Naive thymus-derived CD4-positive, alpha-beta T cell (primary cell): Measurements from ENCODE around the gene TULP1. TPM values are rescaled to one million over a fixed set of nuclear protein-coding genes. Genes with fewer than 3 reads are reported as not detected.
"Not testable (repeated sequence)": the region's sequence is repeated elsewhere in the genome, so short reads cannot be mapped to it uniquely, and the experiment has no call there.

Experiments used
- ATAC-seq: fragments of 150-1000 bp; cut with Tn5 transposase; 2 replicates; pipeline ENCODE4 v1.10.0; 2021; ENCODE audit warnings: mild to moderate bottlenecking, moderate library complexity
- CTCF ChIA-PET: fragments of 350-600 bp; sonication (Branson Sonifier 250); formaldehyde crosslinking; loops from one replicate; lab custom pipeline; 2021; ENCODE audit warnings: antibody characterized with exemption; lab: Charles Lee
- POLR2A ChIA-PET: fragments of 350-600 bp; sonication (Branson Sonifier 250); formaldehyde crosslinking; loops from one replicate; lab custom pipeline; 2021; ENCODE audit warnings: antibody characterized with exemption, inconsistent platforms; lab: Charles Lee
- DNase-seq, 9 donors: peaks; one replicate each; pipeline versions ENCODE4 v3.0.0 to v3.0.0-alpha.2; 2020 to 2022; ENCODE audit warnings: mixed read lengths in 1 of 9
- H3K27ac ChIP-seq: one replicate; pipeline ENCODE4 v1.7.0; 2013; ENCODE audit warnings: mild to moderate bottlenecking, low read depth, low read length, moderate library complexity
- H3K27me3 ChIP-seq, 2 donors: one replicate each; pipeline ENCODE4 v1.7.0; 2013; ENCODE audit warnings: low read length in 2 of 2, mild to moderate bottlenecking in 2 of 2, moderate library complexity in 2 of 2; ENCODE audit not compliant: control insufficient read depth in 2 of 2, insufficient read depth in 2 of 2
- H3K36me3 ChIP-seq, 3 experiments: 1 replicate in 2 of 3; 2 replicates in 1 of 3; pipeline ENCODE4 v1.7.0; 2013; ENCODE audit warnings: low read length in 3 of 3, mild to moderate bottlenecking in 3 of 3, moderate library complexity in 1 of 3; ENCODE audit not compliant: insufficient read depth in 3 of 3, control insufficient read depth in 2 of 3
- H3K4me1 ChIP-seq, 2 donors: one replicate each; pipeline ENCODE4 v1.7.0; 2013; ENCODE audit warnings: low read length in 2 of 2, mild to moderate bottlenecking in 2 of 2, moderate library complexity in 1 of 2; ENCODE audit not compliant: control insufficient read depth in 2 of 2, insufficient read depth in 2 of 2
- H3K4me3 ChIP-seq: 2 replicates; pipeline ENCODE4 v1.7.0; 2013; ENCODE audit warnings: mild to moderate bottlenecking, low read length
- H3K9me3 ChIP-seq, 3 experiments: 1 replicate in 2 of 3; 2 replicates in 1 of 3; pipeline ENCODE4 v1.7.0; 2013; ENCODE audit warnings: low read length in 3 of 3; ENCODE audit not compliant: control insufficient read depth in 2 of 3
- H3K27ac Mint-ChIP-seq, 9 donors: one replicate each; pipeline ENCODE4 v1.8.0; 2020 to 2022; ENCODE audit warnings: mixed read lengths in 9 of 9, mild to moderate bottlenecking in 8 of 9, moderate library complexity in 5 of 9, inconsistent platforms in 2 of 9
- H3K27me3 Mint-ChIP-seq, 5 donors: one replicate each; pipeline ENCODE4 v1.8.0; 2021 to 2022; ENCODE audit warnings: mixed read lengths in 5 of 5, mild to moderate bottlenecking in 1 of 5
- H3K36me3 Mint-ChIP-seq, 5 donors: one replicate each; pipeline ENCODE4 v1.8.0; 2020 to 2022; ENCODE audit warnings: mixed read lengths in 5 of 5, mild to moderate bottlenecking in 3 of 5, inconsistent platforms in 1 of 5
- H3K4me1 Mint-ChIP-seq, 7 donors: one replicate each; pipeline ENCODE4 v1.8.0; 2020 to 2022; ENCODE audit warnings: mixed read lengths in 7 of 7, mild to moderate bottlenecking in 3 of 7, inconsistent platforms in 1 of 7
- H3K4me3 Mint-ChIP-seq, 10 donors: one replicate each; pipeline ENCODE4 v1.8.0; 2020 to 2022; ENCODE audit warnings: mild to moderate bottlenecking in 10 of 10, mixed read lengths in 10 of 10, moderate library complexity in 6 of 10, inconsistent platforms in 2 of 10
- H3K9me3 Mint-ChIP-seq, 11 donors: one replicate each; pipeline ENCODE4 v1.8.0; 2020 to 2022; ENCODE audit warnings: mixed read lengths in 11 of 11, mild to moderate bottlenecking in 4 of 11, inconsistent platforms in 1 of 11, moderate library complexity in 1 of 11
- intact Hi-C, 2 donors: fragments of 100-400 bp; cut with micrococcal nuclease; formaldehyde crosslinking; loops; one replicate each; pipeline ENCODE4 v1.15.1; 2023
- polyA plus RNA-seq, 2 donors: library from polyadenylated mRNA; unstranded; fragments of 300-500 nt; fragmentation: Illumina TruSeq; gene quantifications; one replicate each; pipeline ENCODE4 v1.2.3, GENCODE V29; 2021
- total RNA-seq, 6 experiments: library from RNA in 5 of 6; stranded (reverse) in 5 of 6; gene quantifications; 1 replicate in 5 of 6; 2 replicates in 1 of 6; pipeline ENCODE4 v1.2.3 and lab custom pipeline; 2021 to 2026

TULP1 gene
- total and polyA plus RNA-seq, 7 experiments from 2014 or later = not detected

- peaks cover 9 to 26% (median 20%) of the 10 kb centered on the region in 7 donors for H3K4me1 Mint-ChIP-seq
- no peaks in the 10 kb centered on the region for H3K36me3 Mint-ChIP-seq
- H3K27me3 Mint-ChIP-seq = peaks cover 0 to 5% (median 0%) of the 10 kb centered on the region in 5 donors
- Histone ChIP-seq H3K4me3 (no peak overlapping the region), H3K27me3 (no peaks in the 10 kb centered on the region), H3K36me3 (no peaks in the 10 kb centered on the region), H3K4me1 (peaks cover 9 to 19% of the 10 kb centered on the region in 2 donors), H3K9me3 (no peaks in the 10 kb centered on the region), H3K27ac (no peak overlapping the region)
- intact Hi-C loops = loop anchor here in 1 of 2 donors (5.0 kb wide), 2 partner anchors 48 to 578 kb away; no protein-coding TSS in a partner anchor
- CTCF ChIA-PET = interaction anchor here (6.8 kb wide), 1 partner anchor 219 kb away, joined by 64 read pairs; the partner anchor contains the start of gene ARMC12
- POLR2A ChIA-PET = no interaction called here
- H3K4me3 Mint-ChIP-seq = no peak overlapping the region
- no peak for ATAC-seq
- peak overlapping the region in 1 of 9 donors; percentile 17 for H3K27ac Mint-ChIP-seq
- no peak for DNase-seq
- H3K9me3 Mint-ChIP-seq = no peaks in the 10 kb centered on the region
Observed at GRCh38 chr6:35519313-35520015, 6.8 kb upstream of the TULP1 start.

GRCh38 chr6:35518566-35519312 is 6.0 kb upstream of the TULP1 start:
- Histone ChIP-seq H3K4me1 (peaks cover 8 to 19% of the 10 kb centered on the region in 2 donors), H3K9me3 (no peaks in the 10 kb centered on the region), H3K27ac (no peak overlapping the region), H3K4me3 (no peak overlapping the region), H3K36me3 (no peaks in the 10 kb centered on the region), H3K27me3 (no peaks in the 10 kb centered on the region)
- intact Hi-C loops = no loop called here
- no peak for DNase-seq
- H3K27me3 Mint-ChIP-seq = peaks cover 0 to 8% (median 0%) of the 10 kb centered on the region in 5 donors
- H3K27ac Mint-ChIP-seq = peak overlapping the region in 3 of 9 donors; percentile 12 to 51 (median 46)
- ChIA-PET CTCF (interaction anchor here (0.7 to 2.5 kb wide), 2 partner anchors 8 to 218 kb away, joined by 3 to 11 read pairs; partner anchors contain the start of gene ARMC12), POLR2A (no interaction called here)
- no peak for ATAC-seq
- no peaks in the 10 kb centered on the region for H3K9me3 Mint-ChIP-seq
- peaks cover 6 to 21% (median 15%) of the 10 kb centered on the region in 7 donors for H3K4me1 Mint-ChIP-seq
- no peak overlapping the region for H3K4me3 Mint-ChIP-seq
- no peaks in the 10 kb centered on the region for H3K36me3 Mint-ChIP-seq

DNA sequence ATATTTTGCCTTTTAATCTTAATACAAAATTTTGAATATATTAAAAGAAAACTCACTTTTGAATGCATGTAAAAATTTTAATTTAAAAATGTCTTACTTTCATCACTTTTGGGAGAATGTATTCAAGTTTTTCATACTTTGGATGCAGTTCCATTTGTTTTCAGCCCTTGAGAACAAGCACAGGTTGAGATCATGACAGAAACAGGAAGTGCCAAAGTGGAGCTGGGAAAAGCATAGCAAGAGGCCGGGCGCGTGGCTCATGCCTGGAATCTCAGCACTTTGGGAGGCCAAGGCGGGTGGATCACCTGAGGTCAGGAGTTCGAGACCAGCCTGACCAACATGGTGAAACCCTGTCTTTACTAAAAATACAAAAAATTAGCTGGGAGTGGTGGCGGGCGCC is 5.3 kb upstream of the TULP1 start:
- CTCF ChIA-PET = interaction anchor here (0.6 to 2.5 kb wide), 4 partner anchors 8 to 221 kb away, joined by 3 to 11 read pairs (median 4); partner anchors contain the start of genes ARMC12 and DEF6
- H3K36me3 ChIP-seq, H3K27me3 ChIP-seq, H3K27ac Mint-ChIP-seq, DNase-seq, H3K4me3 ChIP-seq, H3K9me3 ChIP-seq, POLR2A ChIA-PET, H3K9me3 Mint-ChIP-seq, ATAC-seq, H3K4me3 Mint-ChIP-seq, intact Hi-C loops, H3K27me3 Mint-ChIP-seq, H3K36me3 Mint-ChIP-seq, H3K27ac ChIP-seq: not testable (repeated sequence)
- peaks cover under 1 to 19% of the 10 kb centered on the region in 2 donors for H3K4me1 ChIP-seq
- peaks cover 1 to 13% (median 7%) of the 10 kb centered on the region in 7 donors for H3K4me1 Mint-ChIP-seq

DNA sequence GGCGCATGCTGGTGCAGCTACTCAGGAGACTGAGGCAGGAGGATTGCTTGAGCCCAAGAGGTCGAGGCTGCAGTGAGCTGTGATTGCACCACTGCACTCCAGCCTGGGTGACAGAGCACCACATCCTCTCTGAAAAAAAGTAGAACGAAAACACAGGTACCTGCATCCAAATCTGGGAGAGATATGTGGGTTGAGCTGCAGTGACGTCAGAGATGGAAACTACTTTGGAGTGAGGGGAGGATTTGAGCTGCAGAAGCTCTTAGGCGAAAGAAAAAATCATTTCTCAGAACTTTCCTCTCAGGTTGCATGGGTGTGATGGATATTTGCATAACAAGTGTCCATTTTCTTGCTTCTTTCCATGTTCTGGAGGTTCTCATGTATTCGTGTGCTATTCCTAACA is 4.0 kb upstream of the TULP1 start:
- Mint-ChIP-seq H3K4me3 (no peak overlapping the region), H3K27ac (peak overlapping the region in 1 of 9 donors; percentile 48), H3K36me3 (no peaks in the 10 kb centered on the region), H3K27me3 (peaks cover 0 to 17% (median 0%) of the 10 kb centered on the region in 5 donors), H3K4me1 (peaks cover 0 to 2% (median 0%) of the 10 kb centered on the region in 7 donors), H3K9me3 (no peaks in the 10 kb centered on the region)
- H3K4me1 ChIP-seq = peaks cover 0 to 8% of the 10 kb centered on the region in 2 donors
- H3K9me3 ChIP-seq = no peaks in the 10 kb centered on the region
- ATAC-seq (no peak), DNase-seq (no peak)
- H3K4me3 ChIP-seq = no peak overlapping the region
- no peak overlapping the region for H3K27ac ChIP-seq
- no peaks in the 10 kb centered on the region for H3K36me3 ChIP-seq
- POLR2A ChIA-PET = no interaction called here
- CTCF ChIA-PET = interaction anchor here (0.7 to 2.5 kb wide), 2 partner anchors 220 to 1877 kb away, joined by 4 to 11 read pairs; partner anchors contain the start of gene ARMC12
- intact Hi-C loops = no loop called here
- peaks cover 0 to 3% of the 10 kb centered on the region in 2 donors for H3K27me3 ChIP-seq

DNA sequence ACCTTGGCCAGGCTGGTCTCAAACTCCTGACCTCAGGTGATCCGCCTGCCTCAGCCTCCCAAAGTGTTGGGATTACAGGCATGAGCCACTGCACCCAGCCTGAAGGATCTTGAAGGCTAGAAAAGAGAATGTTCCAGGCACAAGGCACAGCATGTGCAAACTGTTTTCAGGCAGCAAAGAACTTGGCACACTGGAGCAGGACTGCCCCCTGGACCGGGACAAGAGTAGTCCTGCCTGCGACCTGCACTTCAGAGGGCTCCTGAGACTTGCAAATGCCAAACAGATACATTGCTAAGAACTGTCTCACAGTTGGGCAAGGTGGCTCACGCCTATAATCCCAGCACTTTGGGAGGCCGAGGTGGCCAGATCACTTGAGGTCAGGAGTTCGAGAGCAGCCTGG is 3.2 kb upstream of the TULP1 start:
- H3K4me3 ChIP-seq, H3K4me1 ChIP-seq, H3K36me3 Mint-ChIP-seq, H3K4me1 Mint-ChIP-seq, intact Hi-C loops, DNase-seq, H3K4me3 Mint-ChIP-seq, H3K36me3 ChIP-seq, POLR2A ChIA-PET, H3K27me3 ChIP-seq, H3K9me3 Mint-ChIP-seq, H3K9me3 ChIP-seq, ATAC-seq, H3K27ac ChIP-seq, H3K27ac Mint-ChIP-seq: not testable (repeated sequence)
- CTCF ChIA-PET = interaction anchor here (0.7 to 2.5 kb wide), 2 partner anchors 221 to 825 kb away, joined by 8 to 11 read pairs; partner anchors contain the start of gene ARMC12
- peaks cover 0 to 23% (median 5%) of the 10 kb centered on the region in 5 donors for H3K27me3 Mint-ChIP-seq

GRCh38 chr6:35514587-35514986 is 1.9 kb upstream of the TULP1 start:
- Histone ChIP-seq H3K27ac (no peak overlapping the region), H3K27me3 (peaks cover 0 to 3% of the 10 kb centered on the region in 2 donors), H3K36me3 (no peaks in the 10 kb centered on the region), H3K4me1 (no peaks in the 10 kb centered on the region), H3K9me3 (no peaks in the 10 kb centered on the region), H3K4me3 (no peak overlapping the region)
- Mint-ChIP-seq H3K4me1 (peaks cover 0 to 11% (median 0%) of the 10 kb centered on the region in 7 donors), H3K9me3 (no peaks in the 10 kb centered on the region), H3K27ac (no peak overlapping the region), H3K36me3 (no peaks in the 10 kb centered on the region), H3K27me3 (peaks cover 0 to 36% (median 12%) of the 10 kb centered on the region in 5 donors), H3K4me3 (no peak overlapping the region)
- ChIA-PET CTCF (interaction anchor here (0.5 to 0.7 kb wide), 2 partner anchors 135 to 222 kb away, joined by 3 to 4 read pairs; partner anchors contain the start of gene ARMC12), POLR2A (interaction anchor here (0.6 kb wide), 1 partner anchor 594 kb away, joined by 3 read pairs; no protein-coding TSS in a partner anchor)
- DNase-seq (no peak), ATAC-seq (no peak)
- intact Hi-C loops = no loop called here
